Lung (tissue), 12 donors: ENCODE data around the gene DUSP3. TPM values are rescaled to one million over a fixed set of nuclear protein-coding genes. Genes with fewer than 3 reads are reported as not detected.
"Not testable (repeated sequence)": the region's sequence is repeated elsewhere in the genome, so short reads cannot be mapped to it uniquely, and the experiment has no call there.

ENCODE experiments used
- ATAC-seq: fragments of 200-7000 bp; cut with Tn5 transposase; one replicate; pipeline ENCODE4 v1.9.1; 2020; ENCODE audit warnings: moderate number of reproducible peaks; ENCODE audit not compliant: insufficient read depth, low FRiP score
- DNase-seq, 3 donors: peaks; one replicate each; pipeline ENCODE4 v3.0.0-alpha.2; 2013 to 2017
- H3K27ac ChIP-seq, 2 donors: one replicate each; pipeline ENCODE4 v1.5.1; 2013; ENCODE audit warnings: mild to moderate bottlenecking in 2 of 2, moderate library complexity in 2 of 2, control low read depth in 1 of 2, inconsistent platforms in 1 of 2, low read depth in 1 of 2, low read length in 1 of 2
- H3K27me3 ChIP-seq, 3 donors: one replicate each; pipeline ENCODE4 v1.5.1; 2013; ENCODE audit warnings: low read length in 2 of 3; ENCODE audit not compliant: control insufficient read depth in 3 of 3, insufficient read depth in 3 of 3
- H3K36me3 ChIP-seq, 4 donors: one replicate each; pipeline ENCODE4 v1.5.1; 2013; ENCODE audit warnings: low read length in 4 of 4, mild to moderate bottlenecking in 1 of 4, moderate library complexity in 1 of 4; ENCODE audit not compliant: control insufficient read depth in 4 of 4, insufficient read depth in 4 of 4
- H3K4me1 ChIP-seq, 5 donors: one replicate each; pipeline ENCODE4 v1.5.1; 2013; ENCODE audit warnings: low read length in 5 of 5, mild to moderate bottlenecking in 2 of 5, moderate library complexity in 1 of 5; ENCODE audit not compliant: control insufficient read depth in 5 of 5, insufficient read depth in 5 of 5
- H3K4me3 ChIP-seq: one replicate; pipeline ENCODE4 v1.5.1; 2013; ENCODE audit warnings: mild to moderate bottlenecking, control low read depth, moderate library complexity
- H3K9ac ChIP-seq, 2 donors: one replicate each; pipeline ENCODE4 v1.5.1; 2013; ENCODE audit warnings: low read length in 2 of 2, control low read depth in 1 of 2; ENCODE audit not compliant: insufficient read depth in 1 of 2
- H3K9me3 ChIP-seq, 4 donors: one replicate each; pipeline ENCODE4 v1.5.1; 2013; ENCODE audit warnings: low read length in 3 of 4, mild to moderate bottlenecking in 1 of 4, moderate library complexity in 1 of 4; ENCODE audit not compliant: control insufficient read depth in 4 of 4, insufficient read depth in 3 of 4
- CTCF ChIP-seq: IDR thresholded peaks from 2 replicates; pipeline ENCODE4 v1.5.1; 2012; ENCODE audit warnings: mild to moderate bottlenecking; ENCODE audit errors: control extremely low read depth, extremely low read depth
- WGBS, 2 donors: extraction: QIAGEN DNeasy Blood & Tissue Kit; methylation state at CpG; one replicate each; pipeline ENCODE4 v1.1.7; 2013; 5-methylcytosine and 5-hydroxymethylcytosine counted together
- polyA plus RNA-seq, 2 donors: library from polyadenylated mRNA; stranded (reverse); fragments of 200-250 nt; gene quantifications; one replicate each; pipeline ENCODE4 v1.2.1, GENCODE V29; 2013
- total RNA-seq, 2 donors: library from RNA; depleted of rRNA in 1 of 2; stranded (reverse); fragments of >200 nt in 1 of 2; gene quantifications; one replicate each; pipeline ENCODE4 v1.2.1, GENCODE V29; 2014 to 2021
- donor health status: control.
- donor health status: control.
- donor health status: Bipolar disorder and iron deficiency.
- donor health status: healthy.
- donor health status: DM: yes; HTN: yes; CAD: no.

The DUSP3 gene
- total and polyA plus RNA-seq, 4 donors = 49.6 to 86.3 (median 66.5) TPM

GRCh38 chr17:43803758-43804157, 25.0 kb upstream of the DUSP3 start:
- Histone ChIP-seq H3K27ac (no peak overlapping the region), H3K27me3 (no peaks in the 10 kb centered on the region), H3K9me3 (no peaks in the 10 kb centered on the region), H3K4me3 (no peak overlapping the region), H3K4me1 (no peaks in the 10 kb centered on the region), H3K9ac (no peak overlapping the region), H3K36me3 (peaks cover 0 to 20% (median 6%) of the 10 kb centered on the region in 4 donors)
- WGBS, 2 donors = 74 to 76% methylated on average over 4 of the region's 4 CpGs
- no peak for TF ChIP-seq CTCF
- no peak for ATAC-seq
- no peak for DNase-seq

- DNase-seq = no peak
- WGBS, 2 donors = 68 to 72% methylated on average over 3 of the region's 3 CpGs
- H3K36me3 ChIP-seq = peaks cover 0 to 16% (median 1%) of the 10 kb centered on the region in 4 donors
- no peaks in the 10 kb centered on the region for H3K9me3 ChIP-seq
- H3K4me3 ChIP-seq = no peak overlapping the region
- H3K27ac ChIP-seq = no peak overlapping the region
- no peaks in the 10 kb centered on the region for H3K27me3 ChIP-seq
- TF ChIP-seq CTCF = no peak
- H3K9ac ChIP-seq = no peak overlapping the region
- ATAC-seq = no peak
- H3K4me1 ChIP-seq = no peaks in the 10 kb centered on the region
These were observed 23.1 kb upstream of the DUSP3 start for GRCh38 chr17:43801844-43802243.

- Histone ChIP-seq H3K9me3 (no peaks in the 10 kb centered on the region), H3K9ac (no peak overlapping the region), H3K27ac (no peak overlapping the region), H3K4me1 (no peaks in the 10 kb centered on the region), H3K4me3 (no peak overlapping the region), H3K27me3 (no peaks in the 10 kb centered on the region), H3K36me3 (peaks cover 0 to 16% (median 1%) of the 10 kb centered on the region in 4 donors)
- ATAC-seq (no peak), DNase-seq (no peak)
- TF ChIP-seq CTCF = no peak
- WGBS, 2 donors = 94 to 95% methylated on average over 3 of the region's 3 CpGs
These were observed 22.0 kb upstream of the DUSP3 start for GRCh38 chr17:43800736-43801135.

- ATAC-seq = no peak
- no peaks in the 10 kb centered on the region for H3K27me3 ChIP-seq
- no peak overlapping the region for H3K27ac ChIP-seq
- H3K36me3 ChIP-seq = peaks cover 0 to 14% (median 1%) of the 10 kb centered on the region in 4 donors
- 90 to 92% methylated on average over 2 of the region's 2 CpGs for WGBS, 2 donors
- no peaks in the 10 kb centered on the region for H3K4me1 ChIP-seq
- H3K4me3 ChIP-seq = no peak overlapping the region
- no peak for DNase-seq
- H3K9me3 ChIP-seq = no peaks in the 10 kb centered on the region
- TF ChIP-seq CTCF = no peak
- H3K9ac ChIP-seq = no peak overlapping the region
These were observed 20.3 kb upstream of the DUSP3 start for GRCh38 chr17:43799047-43799446.

- not testable (repeated sequence) for ATAC-seq, DNase-seq, H3K4me1 ChIP-seq, H3K4me3 ChIP-seq, H3K9ac ChIP-seq, H3K27me3 ChIP-seq, H3K9me3 ChIP-seq, H3K27ac ChIP-seq
- WGBS, 2 donors = 79 to 96% methylated on average over 8 of the region's 9 CpGs
- H3K36me3 ChIP-seq = peaks cover 0 to 14% (median 1%) of the 10 kb centered on the region in 4 donors
These were observed 19.2 kb upstream of the DUSP3 start for GRCh38 chr17:43798024-43798423.

- DNase-seq, ATAC-seq, H3K27ac ChIP-seq, H3K9ac ChIP-seq, H3K4me3 ChIP-seq, H3K27me3 ChIP-seq, H3K9me3 ChIP-seq, H3K4me1 ChIP-seq, H3K36me3 ChIP-seq: not testable (repeated sequence)
- 93 to 96% methylated on average over 4 of the region's 4 CpGs for WGBS, 2 donors
These were observed 13.9 kb upstream of the DUSP3 start for GRCh38 chr17:43792668-43793067.
